Regular cardiac myocyte (primary cell): ENCODE results near the gene FAM110D. TPM values are rescaled to one million over a fixed set of nuclear protein-coding genes. Genes with fewer than 3 reads are reported as not detected.

Experiments
- total RNA-seq: library from RNA; depleted of rRNA; stranded (reverse); fragments of >200 nt; gene quantifications from 2 replicates; pipeline ENCODE4 v1.2.3, GENCODE V29; 2014

Gene FAM110D
- total RNA-seq: under 0.01 TPM in 1 of 2 replicates, not detected in the other

DNA sequence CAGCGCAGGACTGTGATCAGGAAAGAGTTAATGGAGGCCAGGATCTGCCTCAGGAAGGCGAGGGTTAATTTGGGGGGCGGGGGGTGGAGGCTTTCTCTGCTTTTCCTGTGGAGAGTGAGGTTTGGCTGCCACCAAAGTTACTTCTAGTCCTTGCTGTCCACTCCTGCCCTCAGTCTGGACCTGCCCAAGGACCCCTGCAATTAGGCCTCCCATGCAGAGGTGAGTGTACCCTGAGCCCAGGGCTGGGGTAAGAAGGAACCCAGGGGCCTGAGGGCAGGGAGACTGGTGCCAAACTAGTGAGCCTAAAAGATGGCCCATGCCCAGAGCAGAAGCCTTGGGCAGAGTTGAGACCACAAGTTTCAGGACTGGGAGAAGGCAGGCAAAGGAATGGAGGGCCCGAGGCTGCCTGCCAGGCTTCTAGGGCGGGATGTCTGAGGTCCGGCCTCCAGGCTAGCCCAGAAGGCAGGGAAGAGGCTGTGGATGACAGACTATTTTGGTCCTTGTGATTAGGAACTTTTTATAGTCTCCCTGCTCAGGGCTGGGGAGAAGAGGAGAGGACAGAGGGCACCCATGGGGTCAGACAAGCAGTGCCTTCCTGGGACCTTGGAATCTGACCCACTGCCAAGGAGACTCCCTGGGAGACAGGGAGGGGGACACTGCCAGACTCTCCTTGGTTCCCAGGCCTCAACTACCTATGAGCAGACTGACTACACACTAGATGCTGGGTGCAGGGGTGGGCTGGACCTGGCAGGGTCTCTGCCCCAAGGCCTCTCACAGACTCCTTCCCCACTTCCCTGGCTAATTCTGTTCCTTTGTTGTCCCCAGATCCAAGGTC, at the start of gene FAM110D:
Gene FAM110D (plus strand): TSS at position 172 of the 835 bp plus-strand sequence. CDS start 2,213 bp downstream, outside the sequence.

DNA sequence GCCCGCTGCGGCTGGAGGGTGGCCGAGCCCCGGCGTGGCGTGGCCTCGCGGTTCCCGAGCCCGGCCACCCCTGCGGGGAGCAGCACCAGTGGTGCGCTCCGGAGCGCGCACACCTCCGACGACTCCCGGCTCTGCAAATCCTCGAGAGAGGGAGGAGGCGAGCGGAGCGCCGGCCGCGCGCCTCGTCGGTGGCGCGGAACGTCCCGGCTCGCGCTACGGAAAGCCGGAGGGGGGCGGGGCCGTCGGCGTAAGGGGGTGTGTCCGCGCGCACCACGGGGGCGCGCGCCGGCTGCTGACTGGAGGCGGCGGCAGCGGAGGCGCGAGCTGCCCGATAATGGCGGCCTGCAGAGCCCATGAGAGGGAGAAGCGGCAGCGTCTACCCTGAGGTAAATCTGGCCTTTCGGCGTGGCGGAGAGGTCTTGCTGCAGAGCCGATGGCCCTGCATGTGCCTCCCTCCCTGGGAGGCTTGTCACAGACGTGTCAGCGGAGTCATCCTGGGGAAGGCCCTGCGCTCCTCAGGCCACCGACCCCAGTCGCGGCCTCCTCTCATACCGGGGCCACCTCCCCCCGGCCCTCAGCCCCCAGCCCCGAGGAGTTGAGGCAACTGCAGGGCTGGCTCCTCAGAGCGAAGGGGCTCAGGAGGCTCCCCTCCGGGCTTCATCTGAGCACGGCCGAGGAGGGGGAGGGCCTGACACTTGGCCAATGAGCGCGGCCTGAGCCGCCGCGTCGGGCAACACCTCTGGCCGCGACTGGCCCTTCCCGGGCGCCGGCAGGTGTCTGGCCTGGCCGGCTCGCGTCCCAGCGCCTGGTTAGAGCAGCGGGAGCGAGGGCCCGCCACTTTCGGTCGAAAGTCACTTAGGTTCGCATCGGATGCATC, 47.1 kb upstream of the FAM110D start, which contains the start of gene PDIK1L:
Gene PDIK1L (plus strand): TSS at position 295 of the 877 bp plus-strand sequence. CDS start 2,485 bp downstream, outside the sequence.

DNA sequence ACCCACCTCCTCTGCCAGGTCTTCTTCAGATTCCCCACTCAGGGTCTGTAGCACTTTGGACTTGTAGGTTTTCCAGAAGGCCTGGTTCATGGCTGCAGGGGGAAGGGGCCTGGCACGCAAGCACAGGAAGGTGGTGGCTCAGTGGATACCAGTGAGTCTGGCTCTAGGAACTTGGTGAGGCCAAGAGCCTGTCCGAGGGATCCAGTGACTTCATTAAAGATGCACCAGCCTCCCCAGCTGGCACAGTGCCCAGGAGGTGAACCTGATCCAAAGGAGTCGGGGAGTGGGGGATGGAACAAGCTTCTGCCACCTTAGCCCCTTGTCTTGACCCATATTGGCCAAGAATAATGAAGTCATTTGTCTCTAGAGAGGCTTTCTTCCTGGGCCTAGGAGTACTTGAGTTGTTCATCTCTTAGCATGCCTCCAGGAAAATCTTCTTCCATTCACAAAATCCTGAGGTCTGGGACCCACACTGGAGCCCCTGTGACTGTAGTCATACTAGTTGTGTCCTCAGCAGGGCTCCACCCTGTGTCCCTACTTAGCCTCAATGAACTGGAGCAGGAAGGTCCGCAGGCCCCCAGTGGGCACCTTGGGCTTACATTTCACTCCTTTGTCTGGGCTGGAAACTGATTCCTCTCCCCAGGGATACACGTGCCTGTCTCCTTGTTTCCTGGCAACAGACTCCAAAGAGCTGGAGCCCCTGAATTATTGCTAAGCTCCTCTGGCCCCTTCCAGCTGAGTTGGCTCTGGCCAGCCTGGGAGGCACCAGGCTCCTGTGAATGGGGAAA, 9.7 kb downstream of the FAM110D start, which contains the start of gene C1orf232:
Gene C1orf232 (minus strand): TSS at position 554 of the 788 bp plus-strand sequence. CDS start 464 bp downstream, at position 90.

DNA sequence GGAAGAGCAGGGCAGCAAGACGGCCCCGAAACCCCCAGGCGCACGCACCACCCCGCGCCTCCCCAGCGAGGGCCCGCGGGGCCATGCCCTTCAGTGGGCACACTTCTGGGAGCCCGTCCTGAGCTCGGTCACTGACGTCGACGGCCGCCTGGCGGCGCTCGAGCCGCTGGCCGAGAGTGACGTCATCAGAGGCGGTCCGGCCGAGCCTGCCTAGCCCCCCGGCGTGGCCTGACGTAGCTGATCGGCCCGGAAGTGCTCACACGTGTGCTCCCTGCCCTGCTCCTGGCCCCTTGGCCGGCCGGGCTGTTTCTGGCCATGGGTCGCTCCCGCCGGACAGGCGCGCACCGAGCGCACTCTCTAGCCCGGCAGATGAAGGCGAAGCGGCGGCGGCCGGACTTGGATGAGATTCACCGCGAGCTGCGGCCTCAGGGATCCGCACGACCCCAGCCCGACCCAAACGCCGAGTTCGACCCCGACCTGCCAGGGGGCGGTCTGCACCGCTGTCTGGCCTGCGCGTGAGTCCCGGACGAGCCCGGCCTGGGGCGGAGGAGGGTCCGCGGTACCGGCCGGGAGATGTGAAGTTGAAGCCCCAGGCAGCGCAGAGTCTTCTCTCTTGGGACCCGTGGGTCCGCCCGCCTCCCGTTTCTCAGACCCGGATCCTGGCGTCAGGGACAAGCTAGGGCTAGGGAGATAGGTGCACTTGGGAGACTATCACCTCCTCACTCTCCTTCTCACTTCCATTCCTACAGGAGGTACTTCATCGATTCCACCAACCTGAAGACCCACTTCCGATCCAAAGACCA, 11.0 kb downstream of the FAM110D start, which contains the start of gene ZNF593:
Gene ZNF593 (plus strand): TSS at position 240 of the 803 bp plus-strand sequence. CDS start 76 bp downstream, at position 316.

DNA sequence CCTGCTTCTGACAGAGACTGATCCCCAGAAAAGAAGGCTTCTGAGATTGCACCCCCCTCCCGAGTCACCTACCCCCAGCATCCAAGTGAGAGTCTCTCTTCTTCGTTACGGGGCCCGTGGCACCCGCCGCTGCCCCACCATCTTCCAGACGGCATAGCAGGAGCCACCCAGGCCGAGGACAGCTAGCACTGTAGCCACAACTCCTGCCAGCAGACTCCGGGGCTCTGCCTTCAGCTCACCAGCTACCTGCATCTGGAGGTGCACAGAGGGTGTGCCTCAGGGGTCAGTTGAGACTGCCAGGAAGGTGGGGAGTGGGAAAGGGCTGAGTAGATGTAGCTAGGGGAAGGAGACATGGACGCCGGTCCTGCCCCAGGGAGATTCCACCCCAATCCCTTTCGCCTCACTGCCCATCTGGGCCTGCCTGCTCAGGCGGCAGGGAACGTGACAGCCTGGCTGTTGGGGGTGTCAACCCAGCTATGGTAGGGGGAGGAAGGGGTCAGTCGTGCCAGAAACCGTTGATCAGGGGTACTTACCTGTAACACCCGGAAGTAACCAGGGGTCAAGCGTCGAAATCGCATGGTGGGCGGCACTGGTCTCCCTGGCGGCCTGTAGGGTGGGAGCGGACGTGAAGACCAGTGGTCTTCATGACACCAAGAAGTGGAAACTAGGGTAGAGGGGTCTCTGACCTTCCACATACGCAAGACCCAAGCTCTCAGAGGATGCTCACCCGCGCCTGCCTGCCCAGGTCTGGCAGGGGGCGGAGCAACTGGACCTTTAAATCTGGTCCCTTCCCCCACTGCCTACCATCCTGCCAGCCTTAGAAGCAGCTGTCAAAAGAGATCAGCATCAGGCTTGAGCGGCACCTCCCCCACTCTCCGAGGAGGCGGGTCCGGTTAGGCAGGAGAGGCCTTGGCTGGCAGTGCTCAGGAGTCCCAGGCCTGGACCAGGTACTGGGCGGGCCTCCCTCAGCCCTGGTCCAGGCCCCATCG, 12.5 kb downstream of the FAM110D start, which contains the start of gene ZNF593OS:
Gene ZNF593OS (minus strand): TSS at position 749 of the 989 bp plus-strand sequence. CDS start 171 bp downstream, at position 578.

DNA sequence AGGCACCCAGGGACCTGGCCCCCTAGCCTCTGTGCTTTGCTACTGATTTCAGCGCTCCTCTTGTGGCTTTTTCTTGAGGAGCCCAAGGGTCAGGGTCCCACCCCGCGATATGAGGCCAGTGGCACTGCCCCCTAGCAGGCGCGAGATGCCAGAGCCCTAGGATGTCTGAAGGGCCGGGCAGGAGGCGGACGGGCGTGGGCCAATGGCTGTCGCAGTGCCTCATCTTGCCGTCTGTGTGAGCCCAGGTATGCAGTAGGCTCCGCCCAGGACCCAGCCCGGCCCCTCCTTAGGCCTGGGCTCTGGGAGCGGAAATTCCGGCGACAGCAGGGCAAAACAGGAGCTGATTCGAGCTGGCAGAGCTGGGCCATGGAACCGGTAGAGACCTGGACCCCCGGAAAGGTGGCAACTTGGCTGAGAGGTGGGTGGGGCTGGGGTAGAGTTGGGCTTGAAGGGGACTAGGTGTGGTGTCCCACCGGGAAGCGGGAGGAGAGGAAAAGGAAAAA, 18.4 kb downstream of the FAM110D start, which contains the start of gene CNKSR1:
Gene CNKSR1 (plus strand): TSS at position 310 of the 503 bp plus-strand sequence. CDS start 57 bp downstream, at position 367.

DNA sequence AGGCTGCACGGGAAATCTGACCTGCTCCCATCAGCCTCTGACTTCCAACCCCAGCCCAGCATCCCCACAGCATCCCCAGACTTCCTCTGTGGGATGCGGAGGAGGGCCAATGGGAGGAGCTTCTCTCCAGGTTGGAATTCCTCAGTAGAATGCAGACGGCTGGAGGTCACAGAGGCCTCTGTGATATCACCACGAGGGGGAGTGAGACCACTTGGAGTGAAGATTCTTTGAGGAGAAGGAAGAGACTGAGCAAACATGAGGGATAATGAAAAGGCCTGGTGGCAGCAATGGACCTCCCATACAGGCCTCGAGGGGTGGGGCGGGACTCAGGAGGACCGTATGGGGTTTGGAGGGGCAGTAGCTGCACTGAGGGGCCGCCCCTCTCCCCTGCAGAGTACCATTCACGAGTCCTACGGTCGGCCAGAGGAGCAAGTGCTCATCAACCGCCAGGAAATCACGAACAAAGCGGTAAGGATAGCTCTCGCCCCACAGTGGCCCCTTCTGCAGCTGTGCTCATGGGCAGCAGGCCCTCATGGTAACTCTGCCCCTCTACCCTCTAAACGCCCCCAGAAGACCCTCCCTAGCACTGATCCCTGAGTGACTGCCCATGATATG, 31.6 kb downstream of the FAM110D start, which contains the start of gene CATSPER4:
Gene CATSPER4 (plus strand): TSS at position 230 of the 615 bp plus-strand sequence. CDS start 26 bp downstream, at position 256.

Other genes with a start within 250 kb of the FAM110D start
- 9.0 and 11.1 TPM in 2 replicates for gene PAFAH2, start 161.0 kb upstream of the FAM110D start, total RNA-seq
- 0.56 and 0.58 TPM in 2 replicates for gene EXTL1, start 137.3 kb upstream of the FAM110D start, total RNA-seq
- not detected in 2 replicates for gene SLC30A2, start 113.0 kb upstream of the FAM110D start, total RNA-seq
- under 0.01 TPM in 1 of 2 replicates, not detected in the other for gene TRIM63, start 91.4 kb upstream of the FAM110D start, total RNA-seq
- gene PDIK1L, start 47.3 kb upstream of the FAM110D start, total RNA-seq: 4.2 and 4.6 TPM in 2 replicates
- gene C1orf232, start 9.9 kb downstream of the FAM110D start, total RNA-seq: not detected in 2 replicates
- 22.0 and 47.4 TPM in 2 replicates for gene ZNF593, start 10.8 kb downstream of the FAM110D start, total RNA-seq
- 0.28 TPM in 1 of 2 replicates, not detected in the other for gene ZNF593OS, start 12.8 kb downstream of the FAM110D start, total RNA-seq
- gene CNKSR1, start 18.4 kb downstream of the FAM110D start, total RNA-seq: 0.19 and 0.85 TPM in 2 replicates
- not detected in 2 replicates for gene CATSPER4, start 31.5 kb downstream of the FAM110D start, total RNA-seq
- gene CEP85, start 75.1 kb downstream of the FAM110D start, total RNA-seq: 7.3 and 11.1 TPM in 2 replicates
- 20.9 and 22.8 TPM in 2 replicates for gene SH3BGRL3, start 121.0 kb downstream of the FAM110D start, total RNA-seq
- 2.3 and 3.1 TPM in 2 replicates for gene UBXN11, start 147.6 kb downstream of the FAM110D start, total RNA-seq
- gene CD52, start 158.9 kb downstream of the FAM110D start, total RNA-seq: not detected in 2 replicates
- under 0.01 TPM in 1 of 2 replicates, not detected in the other for gene CRYBG2, start 195.1 kb downstream of the FAM110D start, total RNA-seq
- gene ZNF683, start 213.7 kb downstream of the FAM110D start, total RNA-seq: not detected in 2 replicates